K562 (cell line): ENCODE measurements around the gene GLDN. TPM values are rescaled to one million over a fixed set of nuclear protein-coding genes. Genes with fewer than 3 reads are reported as not detected.
A peak's percentile ranks its signal among the peaks of the same experiment; 100 is the strongest.

Experiments
- ATAC-seq: fragments of 200-7000 bp; cut with Tn5 transposase; 3 replicates; pipeline ENCODE4 v1.9.1; 2020; ENCODE audit warnings: moderate library complexity
- BruUV-seq: library from RNA; stranded (reverse); fragments of 400-500 nt; replicated peaks from 2 replicates; lab custom pipeline; 2021; lab: Mats Ljungman, UMichigan
- CTCF ChIA-PET: fragments of 300-600 bp; formaldehyde crosslinking; extraction: SDS; loops from one replicate; lab custom pipeline; 2021; ENCODE audit warnings: low intra/inter-chr PET ratio; lab: Yijun Ruan, JAX
- POLR2A ChIA-PET: fragments of 300-600, 350-650 bp; sonication (Branson Sonifier 250); formaldehyde crosslinking; extraction: SDS; loops from one replicate; lab custom pipeline; 2021; ENCODE audit warnings: antibody characterized with exemption, inconsistent platforms; lab: Yijun Ruan, JAX
- DNase-seq, 4 experiments: peaks; one replicate each; pipeline versions ENCODE4 v3.0.0 to v3.0.0-alpha.2; 2011 to 2018; ENCODE audit warnings: low spot score in 3 of 4, mixed read lengths in 3 of 4; ENCODE audit errors: extremely low read depth in 1 of 4
- FAIRE-seq: peaks from 2 replicates; lab custom pipeline; 2011; peaks lifted over from hg19 to GRCh38; lab: Jason Lieb, UNC
- H2AFZ ChIP-seq: 2 replicates; pipeline ENCODE4 v1.6.0; 2011; ENCODE audit warnings: low read depth, low read length, control low read depth, inconsistent platforms
- H3K27ac ChIP-seq: fragments of 200-600 bp; 3 replicates; pipeline ENCODE4 v1.8.0; 2011; ENCODE audit warnings: low read depth, mild to moderate bottlenecking, control low read depth, inconsistent platforms, low read length, moderate library complexity, mixed read lengths; ENCODE audit errors: extremely low read depth
- H3K27me3 ChIP-seq, 2 experiments: fragments of 300-600 bp in 1 of 2; 2 replicates in 1 of 2; 3 replicates in 1 of 2; pipeline versions ENCODE4 v1.6.0 to v1.8.0; 2011; ENCODE audit warnings: inconsistent platforms in 2 of 2, low read length in 2 of 2, mild to moderate bottlenecking in 1 of 2, mixed read lengths in 1 of 2, moderate library complexity in 1 of 2; ENCODE audit not compliant: control insufficient read depth in 2 of 2, insufficient read depth in 2 of 2
- H3K36me3 ChIP-seq: fragments of 300-600 bp; 3 replicates; pipeline ENCODE4 v1.8.0; 2011; ENCODE audit warnings: mild to moderate bottlenecking, low read length, inconsistent platforms; ENCODE audit not compliant: control insufficient read depth, insufficient read depth
- H3K4me1 ChIP-seq, 2 experiments: fragments of 200-600 bp in 1 of 2; replicated peaks in 1 of 2; 2 replicates in 1 of 2; 3 replicates in 1 of 2; pipeline versions ENCODE4 v1.5.1 to v1.8.0; 2011; ENCODE audit warnings: inconsistent platforms in 2 of 2, low read length in 2 of 2, mild to moderate bottlenecking in 1 of 2, mixed read lengths in 1 of 2, moderate library complexity in 1 of 2; ENCODE audit not compliant: control insufficient read depth in 2 of 2, insufficient read depth in 2 of 2
- H3K4me2 ChIP-seq: 2 replicates; pipeline ENCODE4 v1.6.1; 2011; ENCODE audit warnings: low read length, control low read depth, inconsistent platforms, mixed read lengths; ENCODE audit not compliant: insufficient read depth
- H3K4me3 ChIP-seq: fragments of 200-600 bp; sonication (generic), shearing (Covaris generic); 2 replicates; pipeline ENCODE4 v1.5.1; 2016; ENCODE audit warnings: control low read depth, inconsistent platforms
- H3K79me2 ChIP-seq: fragments of 200-600 bp; 3 replicates; pipeline ENCODE4 v1.8.0; 2011; ENCODE audit warnings: low read length, inconsistent platforms; ENCODE audit not compliant: control insufficient read depth, insufficient read depth
- H3K9ac ChIP-seq, 2 experiments: 2 replicates each; pipeline versions ENCODE4 v1.6.0 to v1.6.1; 2011; ENCODE audit warnings: low read depth in 2 of 2, low read length in 2 of 2, control low read depth in 1 of 2, inconsistent platforms in 1 of 2, mild to moderate bottlenecking in 1 of 2, mixed read lengths in 1 of 2; ENCODE audit not compliant: insufficient read depth in 1 of 2
- H3K9me1 ChIP-seq: one replicate; pipeline ENCODE4 v1.6.0; 2011; ENCODE audit warnings: inconsistent platforms, mild to moderate bottlenecking, low read length, moderate library complexity; ENCODE audit not compliant: control insufficient read depth, insufficient read depth
- H3K9me3 ChIP-seq: replicated peaks from 2 replicates; pipeline ENCODE4 v1.5.1; 2011; ENCODE audit warnings: low read depth, low read length, inconsistent platforms; ENCODE audit not compliant: control insufficient read depth, insufficient read depth
- H4K20me1 ChIP-seq: replicated peaks from 2 replicates; pipeline ENCODE4 v1.6.1; 2011; ENCODE audit warnings: low read length, inconsistent platforms, mixed read lengths; ENCODE audit not compliant: control insufficient read depth, insufficient read depth
- C11orf30 ChIP-seq: fragments of 450-650 bp; IDR thresholded peaks from 2 replicates; pipeline ENCODE4 v1.6.1; 2016; ENCODE audit warnings: low read depth, mild to moderate bottlenecking
- MAFF ChIP-seq: IDR thresholded peaks from 2 replicates; pipeline ENCODE4 v1.6.1; 2012; ENCODE audit warnings: low read length, improper control_type of control experiment
- MAFG ChIP-seq: fragments of 450-650 bp; conservative IDR thresholded peaks from 2 replicates; pipeline ENCODE4 v1.6.1; 2016; ENCODE audit warnings: missing genetic modification characterization, missing compliant biosample characterization
- MAFK ChIP-seq: IDR thresholded peaks from 2 replicates; pipeline ENCODE4 v1.6.1; 2011; ENCODE audit warnings: low read length, improper control_type of control experiment
- NFIC ChIP-seq: fragments of 450-650 bp; IDR thresholded peaks from 2 replicates; pipeline ENCODE4 v1.6.1; 2017; ENCODE audit warnings: mild to moderate bottlenecking, inconsistent platforms
- SP2 ChIP-seq: IDR thresholded peaks from 2 replicates; pipeline ENCODE4 v1.6.1; 2011; ENCODE audit warnings: mild to moderate bottlenecking, low read depth, low read length, moderate library complexity; ENCODE audit not compliant: poor library complexity, severe bottlenecking; ENCODE audit errors: extremely low read depth
- ZNF316 ChIP-seq: fragments of 450-650 bp; IDR thresholded peaks from 2 replicates; pipeline ENCODE4 v1.6.1; 2016
- ZNF766 ChIP-seq: fragments of 200-800 bp; sonication (Bioruptor generic); conservative IDR thresholded peaks from 2 replicates; pipeline ENCODE4 v1.6.1; 2016; ENCODE audit warnings: missing genetic modification characterization, missing compliant biosample characterization
- WGBS: fragments of 100-300 bp; shearing (Covaris generic); methylation state at CpG from one replicate; pipeline ENCODE4 v1.1.6; 2016; ENCODE audit warnings: low coverage, mixed read lengths; ENCODE audit not compliant: insufficient coverage; ENCODE audit errors: missing lambda C conversion rate; 5-methylcytosine and 5-hydroxymethylcytosine counted together
- in situ Hi-C: fragments of 300-500 bp; cut with MboI; formaldehyde crosslinking; loops from 4 replicates; pipeline ENCODE4 v1.15.0; 2018; ENCODE audit warnings: inconsistent platforms, mixed read lengths
- intact Hi-C: fragments of 100-400 bp; cut with micrococcal nuclease; formaldehyde crosslinking; loops from 2 replicates; pipeline ENCODE4 v1.14.2; 2022
- polyA plus RNA-seq, 8 experiments: library from polyadenylated mRNA; depleted of rRNA in 4 of 8; stranded (reverse) in 5 of 8; unstranded in 3 of 8; fragments of >200 nt; fragmentation: Nextera tagmentation in 2 of 8; fragmentation: Illumina TruSeq in 1 of 8; extraction: Ambion mirVana in 2 of 8; extraction: Trizol in 1 of 8; gene quantifications; 2 replicates each; pipeline versions ENCODE4 v1.2.1 to v1.2.3, GENCODE V29; 2011 to 2014; ENCODE audit warnings: inconsistent platforms in 1 of 8, missing spikeins in 1 of 8
- total RNA-seq, 7 experiments: library from RNA; depleted of rRNA in 6 of 7; stranded (reverse); fragments of >200 nt in 6 of 7; fragmentation: Illumina TruSeq in 2 of 7; extraction: Trizol in 2 of 7; gene quantifications; 2 replicates each; pipeline versions ENCODE4 v1.2.1 to v1.2.3, GENCODE V29; 2011 to 2021; ENCODE audit warnings: low replicate concordance in 1 of 7

The GLDN gene
- total and polyA plus RNA-seq, 9 of the 15 experiments (the other 6 are each of a cell fraction or from before 2014, with no cell fraction given): 0.05 to 0.33 (median 0.18) TPM

- no peak overlapping the region for H3K27ac ChIP-seq
- intact Hi-C loops: no loop called here
- no peak overlapping the region for H3K9ac ChIP-seq
- H3K36me3 ChIP-seq: no peaks in the 10 kb centered on the region
- no TSS peak for BruUV-seq
- no peaks in the 10 kb centered on the region; a peak in 1 of 5 replicates for H3K4me1 ChIP-seq
- H2AFZ ChIP-seq: no peak overlapping the region
- H3K4me3 ChIP-seq: no peak overlapping the region
- no peak overlapping the region for H3K4me2 ChIP-seq
- FAIRE-seq (no peak), DNase-seq (peak in 1 of 4 experiments; percentile 12), ATAC-seq (no peak)
- H4K20me1 ChIP-seq: no peaks in the 10 kb centered on the region
- TF ChIP-seq C11orf30: peak; percentile 93
- peak; percentile 94 for TF ChIP-seq MAFK
- TF ChIP-seq SP2: no peak
- no peak for TF ChIP-seq ZNF766
- TF ChIP-seq MAFF: peak; percentile 92
- TF ChIP-seq ZNF316: peak; percentile 98
- TF ChIP-seq MAFG: peak; percentile 94
- TF ChIP-seq NFIC: peak; percentile 52
- in situ Hi-C loops: no loop called here
- no peaks in the 10 kb centered on the region for H3K9me1 ChIP-seq
- POLR2A ChIA-PET: interaction anchor here (0.8 to 1.2 kb wide), 2 partner anchors 18 to 28 kb away, joined by 3 read pairs; no protein-coding TSS in a partner anchor
- H3K9me3 ChIP-seq: no peaks in the 10 kb centered on the region; the same call in 1 of the 2 replicates
- H3K27me3 ChIP-seq: no peaks in the 10 kb centered on the region
- CTCF ChIA-PET: no interaction called here
- WGBS: 17% methylated on average over 1 of the region's 1 CpG
- H3K79me2 ChIP-seq: no peaks in the 10 kb centered on the region
Measured at GRCh38 chr15:51425517-51426040, 84.1 kb downstream of the GLDN start.
